HG02973 (cell line): ENCODE measurements around the gene WDR89.
"Not testable (repeated sequence)": the region's sequence is repeated elsewhere in the genome, so short reads cannot be mapped to it uniquely, and the experiment has no call there.

Experiments used
- ATAC-seq: cut with Tn5 transposase; IDR thresholded peaks from one replicate; pipeline ENCODE4 v1.9.1; 2021; ENCODE audit warnings: moderate library complexity; ENCODE audit not compliant: unreplicated experiment

The WDR89 gene

DNA sequence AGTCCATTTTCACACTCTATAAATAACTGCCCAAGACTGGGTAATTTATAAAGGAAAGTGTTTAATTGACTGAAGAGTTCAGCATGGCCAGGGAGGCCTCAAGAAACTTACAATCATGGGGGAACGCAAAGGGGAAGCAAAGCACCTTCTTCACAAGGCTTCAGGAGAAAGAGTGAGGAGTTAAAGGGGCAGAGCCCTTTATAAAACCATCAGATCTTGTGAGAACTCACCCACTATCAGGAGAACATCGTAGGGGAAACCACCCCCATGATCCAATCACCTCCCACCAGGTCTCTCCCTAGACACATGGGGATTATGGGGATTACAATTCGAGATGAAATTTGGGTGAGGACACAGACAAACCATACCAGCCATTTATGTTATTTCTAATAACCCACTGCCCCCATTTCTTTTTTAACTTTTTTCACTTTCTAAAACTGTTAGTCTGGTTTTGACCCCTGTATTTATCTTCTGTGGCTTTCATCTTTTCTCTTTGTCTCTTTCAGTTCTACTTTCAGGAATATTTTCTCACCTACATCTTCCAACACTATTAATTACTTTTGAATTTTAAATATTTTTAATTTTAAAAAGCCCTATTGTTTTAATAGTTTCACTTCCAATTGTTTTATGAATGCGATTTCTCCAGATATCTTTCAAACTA, 44.5 kb downstream of the WDR89 start:
- no peak for ATAC-seq

GRCh38 chr14:63594455-63595372, 47.0 kb downstream of the WDR89 start:
- ATAC-seq, result no peak

DNA sequence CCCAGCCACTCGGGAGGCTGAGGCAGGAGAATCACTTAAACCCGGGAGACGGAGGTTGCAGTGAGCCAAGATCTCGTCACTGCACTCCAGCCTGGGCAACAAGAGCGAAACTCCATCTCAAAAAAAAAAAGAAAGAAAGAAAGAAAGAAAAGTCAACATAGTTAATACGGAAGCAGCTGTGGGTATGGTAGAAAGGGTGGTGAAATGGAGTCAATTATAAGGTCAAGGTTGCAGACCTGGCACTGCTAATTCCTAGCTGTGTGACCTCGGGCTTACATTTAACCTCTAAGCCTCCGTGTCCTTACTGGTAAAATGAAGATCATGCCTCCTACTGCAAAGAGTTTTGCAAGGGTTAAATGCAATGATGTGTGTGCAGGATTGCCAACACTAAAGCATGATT, 58.6 kb downstream of the WDR89 start:
- ATAC-seq, result not testable (repeated sequence)

GRCh38 chr14:63581491-63581890, 60.2 kb downstream of the WDR89 start:
- ATAC-seq, result no peak

DNA sequence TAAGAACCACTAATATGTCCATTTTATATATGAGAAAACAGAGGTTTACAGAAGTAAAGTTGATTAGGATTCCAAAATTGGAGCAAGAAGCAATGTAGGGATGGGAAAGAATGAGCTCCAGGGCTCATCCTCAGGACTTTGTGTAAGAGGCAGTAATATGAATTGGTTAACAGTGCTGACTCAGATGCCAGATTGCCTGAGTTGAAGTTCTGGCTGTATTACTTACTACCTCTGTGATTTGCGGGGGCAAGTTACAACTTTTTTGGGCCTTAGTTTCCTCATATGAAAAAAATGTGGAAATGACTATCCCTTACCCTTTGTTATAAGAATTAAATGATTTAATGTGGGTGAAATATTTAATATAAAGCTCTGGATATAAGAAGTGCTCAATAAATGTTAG, 63.4 kb downstream of the WDR89 start:
- no peak for ATAC-seq

DNA sequence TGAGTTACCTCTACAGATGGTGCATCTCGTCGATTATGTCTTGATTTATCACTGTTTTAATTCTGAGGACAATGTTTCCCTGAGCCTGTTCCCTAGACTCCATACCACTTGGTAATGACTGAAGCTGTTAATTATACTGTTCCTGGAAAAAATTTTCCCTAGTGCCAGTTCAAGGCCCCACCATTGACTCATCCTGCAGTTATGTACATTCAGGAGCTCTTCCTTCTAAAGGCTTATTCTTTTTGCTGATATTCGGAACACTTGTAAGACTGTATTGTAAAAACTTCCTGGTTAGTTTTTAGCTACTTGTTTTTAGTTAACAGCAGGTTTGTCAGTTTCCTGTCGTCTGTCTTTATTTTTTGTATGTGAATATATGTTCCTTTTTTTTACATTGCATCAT, 68.1 kb downstream of the WDR89 start:
- no peak for ATAC-seq

DNA sequence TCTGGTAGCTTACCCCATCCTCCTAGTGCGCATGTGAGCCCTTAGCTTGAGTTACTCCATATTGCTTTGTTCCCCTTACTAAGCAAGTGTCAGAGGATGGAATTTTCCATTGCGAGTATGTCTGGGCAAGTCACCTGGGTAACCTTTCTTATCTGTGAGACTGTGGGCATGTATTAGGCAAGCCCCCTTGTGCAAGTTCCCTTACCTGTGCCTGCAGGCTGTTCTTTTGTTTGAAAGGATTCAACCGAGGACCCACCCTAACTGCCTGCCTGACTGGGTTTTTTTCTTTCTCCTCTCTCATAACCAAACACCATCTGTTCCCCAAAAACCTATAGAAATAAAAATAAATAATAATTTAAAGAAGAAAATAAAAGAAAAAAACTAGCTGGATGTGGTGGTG, 76.2 kb downstream of the WDR89 start:
- ATAC-seq, result no peak

- no peak for ATAC-seq
Measured at GRCh38 chr14:63564318-63564717, 77.4 kb downstream of the WDR89 start.

DNA sequence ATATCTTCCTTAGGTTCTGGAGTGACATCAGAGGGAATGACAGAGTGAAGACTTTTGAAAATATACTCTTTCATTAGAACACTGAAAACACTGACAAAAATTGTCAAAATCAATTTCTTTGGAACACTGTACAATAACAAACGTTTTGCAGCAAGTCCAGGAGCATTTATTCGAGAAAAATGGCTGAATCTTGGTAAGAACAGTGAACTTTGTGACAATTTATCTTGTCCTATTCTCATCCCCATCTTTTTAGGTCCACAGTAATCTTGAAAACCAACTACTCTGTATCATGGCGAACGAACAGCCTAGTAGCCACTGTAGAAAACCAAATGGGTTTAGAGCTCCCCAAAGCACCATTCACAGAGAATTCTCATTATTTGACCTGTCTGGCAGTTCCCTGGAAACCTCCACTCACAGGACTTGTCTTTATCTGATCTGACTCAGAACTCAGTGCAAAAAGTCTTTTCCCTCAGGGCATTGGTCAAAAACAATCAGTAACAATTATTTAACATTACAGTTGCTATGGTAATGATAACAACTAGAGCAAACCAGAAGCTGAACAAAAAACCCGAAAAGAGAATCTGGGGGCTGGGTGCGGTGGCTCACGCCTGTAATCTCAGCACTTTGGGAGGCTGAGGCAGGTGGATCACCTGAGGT, 78.2 kb downstream of the WDR89 start:
- ATAC-seq, result no peak

DNA sequence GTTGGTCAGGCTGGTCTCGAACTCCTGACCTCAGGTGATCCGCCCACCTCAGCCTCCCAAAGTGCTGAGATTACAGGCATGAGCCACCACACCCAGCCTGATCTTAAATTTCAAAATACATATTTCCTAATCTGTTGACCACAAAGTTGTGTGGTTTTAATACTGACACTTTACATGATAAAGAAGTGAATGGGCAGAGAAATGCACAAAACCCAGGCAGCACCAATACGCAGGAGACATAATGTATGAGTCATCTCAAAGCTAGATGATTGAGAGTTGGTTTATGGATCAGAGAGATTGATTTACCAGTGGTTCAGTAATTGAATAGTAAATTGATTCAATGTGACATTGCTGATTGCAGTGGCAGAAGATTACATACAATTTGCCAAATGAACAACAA, 79.3 kb downstream of the WDR89 start:
- ATAC-seq, result no peak

GRCh38 chr14:63555572-63555971, 86.1 kb downstream of the WDR89 start:
- ATAC-seq, result no peak

DNA sequence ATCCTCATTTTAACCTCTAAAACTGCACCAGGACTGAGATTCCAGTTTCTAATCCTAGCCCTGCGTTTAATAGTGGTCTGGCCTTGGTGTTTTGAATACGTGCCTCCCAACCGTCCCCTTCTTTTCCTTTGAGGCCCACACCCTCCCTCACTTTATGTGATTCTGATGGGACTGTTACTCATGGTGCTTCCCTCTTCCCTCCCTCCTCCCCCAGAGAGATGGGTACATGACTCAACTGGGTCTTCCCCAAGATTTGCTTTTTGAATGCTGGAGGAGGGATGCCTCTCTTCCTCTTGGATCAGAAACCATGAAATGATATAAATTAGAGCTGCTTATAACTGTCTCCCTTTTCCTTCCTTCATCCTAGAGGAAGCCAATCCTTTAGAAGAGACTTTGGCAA, 90.3 kb downstream of the WDR89 start:
- no peak for ATAC-seq

- no peak for ATAC-seq
Measured at GRCh38 chr14:63547798-63548335, 93.8 kb downstream of the WDR89 start.
